ENCODE data around the gene LAMTOR3.

- TF ChIP-seq EZH2 (IDR thresholded peaks at IDR 0.05; ENCODE audit: insufficient read depth, poor library complexity, severe bottlenecking) (no peak), EZH2phosphoT487 (IDR thresholded peaks at IDR 0.05; ENCODE audit: insufficient read depth, low read depth) (no peak)
Observed at GRCh38 chr4:99886146-99886545, 8.1 kb downstream of the LAMTOR3 start.

Data from GM23248 (cell line).